ENCODE measurements around the gene ARMC3.

- TF ChIP-seq CTCF (IDR thresholded peaks at IDR 0.05; ENCODE audit: low read depth, low read length, poor library complexity, severe bottlenecking) (no peak), EZH2phosphoT487 (IDR thresholded peaks at IDR 0.05; ENCODE audit: borderline replicate concordance, low read length) (no peak)
Observed at GRCh38 chr10:22913474-22914092, 14.3 kb upstream of the ARMC3 start.

Measured in DOHH2 (cell line).